Fibroblast of lung (primary cell): Measurements from ENCODE around the gene AMDHD2.

Experiments
- EZH2 ChIP-seq: IDR thresholded peaks from 2 replicates; pipeline ENCODE4 v1.5.1; 2012; ENCODE audit warnings: low read length, control low read depth, mild to moderate bottlenecking; ENCODE audit errors: missing control alignments
- TF ChIP-seq, protein P1 (sequence below), 2 donors: IDR thresholded peaks in 1 of 2; conservative IDR thresholded peaks in 1 of 2; 1 replicate in 1 of 2; 2 replicates in 1 of 2; pipeline ENCODE4 v1.5.1; 2011 to 2012; ENCODE audit warnings: low read length in 2 of 2, control low read depth in 1 of 2, inconsistent platforms in 1 of 2, low read depth in 1 of 2, mild to moderate bottlenecking in 1 of 2

DNA sequence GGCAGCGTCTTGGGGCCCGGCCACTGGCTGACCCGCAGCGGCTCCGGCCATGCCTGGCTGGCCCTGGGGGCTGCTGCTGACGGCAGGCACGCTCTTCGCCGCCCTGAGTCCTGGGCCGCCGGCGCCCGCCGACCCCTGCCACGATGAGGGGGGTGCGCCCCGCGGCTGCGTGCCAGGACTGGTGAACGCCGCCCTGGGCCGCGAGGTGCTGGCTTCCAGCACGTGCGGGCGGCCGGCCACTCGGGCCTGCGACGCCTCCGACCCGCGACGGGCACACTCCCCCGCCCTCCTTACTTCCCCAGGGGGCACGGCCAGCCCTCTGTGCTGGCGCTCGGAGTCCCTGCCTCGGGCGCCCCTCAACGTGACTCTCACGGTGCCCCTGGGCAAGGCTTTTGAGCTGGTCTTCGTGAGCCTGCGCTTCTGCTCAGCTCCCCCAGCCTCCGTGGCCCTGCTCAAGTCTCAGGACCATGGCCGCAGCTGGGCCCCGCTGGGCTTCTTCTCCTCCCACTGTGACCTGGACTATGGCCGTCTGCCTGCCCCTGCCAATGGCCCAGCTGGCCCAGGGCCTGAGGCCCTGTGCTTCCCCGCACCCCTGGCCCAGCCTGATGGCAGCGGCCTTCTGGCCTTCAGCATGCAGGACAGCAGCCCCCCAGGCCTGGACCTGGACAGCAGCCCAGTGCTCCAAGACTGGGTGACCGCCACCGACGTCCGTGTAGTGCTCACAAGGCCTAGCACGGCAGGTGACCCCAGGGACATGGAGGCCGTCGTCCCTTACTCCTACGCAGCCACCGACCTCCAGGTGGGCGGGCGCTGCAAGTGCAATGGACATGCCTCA lies 48.3 kb upstream of the AMDHD2 start:
- TF ChIP-seq, protein P1, sequence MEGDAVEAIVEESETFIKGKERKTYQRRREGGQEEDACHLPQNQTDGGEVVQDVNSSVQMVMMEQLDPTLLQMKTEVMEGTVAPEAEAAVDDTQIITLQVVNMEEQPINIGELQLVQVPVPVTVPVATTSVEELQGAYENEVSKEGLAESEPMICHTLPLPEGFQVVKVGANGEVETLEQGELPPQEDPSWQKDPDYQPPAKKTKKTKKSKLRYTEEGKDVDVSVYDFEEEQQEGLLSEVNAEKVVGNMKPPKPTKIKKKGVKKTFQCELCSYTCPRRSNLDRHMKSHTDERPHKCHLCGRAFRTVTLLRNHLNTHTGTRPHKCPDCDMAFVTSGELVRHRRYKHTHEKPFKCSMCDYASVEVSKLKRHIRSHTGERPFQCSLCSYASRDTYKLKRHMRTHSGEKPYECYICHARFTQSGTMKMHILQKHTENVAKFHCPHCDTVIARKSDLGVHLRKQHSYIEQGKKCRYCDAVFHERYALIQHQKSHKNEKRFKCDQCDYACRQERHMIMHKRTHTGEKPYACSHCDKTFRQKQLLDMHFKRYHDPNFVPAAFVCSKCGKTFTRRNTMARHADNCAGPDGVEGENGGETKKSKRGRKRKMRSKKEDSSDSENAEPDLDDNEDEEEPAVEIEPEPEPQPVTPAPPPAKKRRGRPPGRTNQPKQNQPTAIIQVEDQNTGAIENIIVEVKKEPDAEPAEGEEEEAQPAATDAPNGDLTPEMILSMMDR (conservative IDR thresholded peaks at IDR 0.05 in 1 of 2, IDR thresholded peaks at IDR 0.05 in 1 of 2; ENCODE audit: low read depth in 1 of 2, low read length in 2 of 2) = no peak
- no peak for TF ChIP-seq EZH2
